GM21515 (cell line): ENCODE data around the gene TANC2.
"Not testable (repeated sequence)": the region's sequence is repeated elsewhere in the genome, so short reads cannot be mapped to it uniquely, and the experiment has no call there.

Source experiments
- ATAC-seq: cut with Tn5 transposase; IDR thresholded peaks from one replicate; pipeline ENCODE4 v1.9.1; 2021; ENCODE audit not compliant: unreplicated experiment

Gene TANC2

GRCh38 chr17:62963296-62963695, 2.7 kb upstream of the TANC2 start:
- ATAC-seq: no peak

- ATAC-seq: no peak
These were observed 1.5 kb upstream of the TANC2 start for GRCh38 chr17:62964506-62964905.

DNA sequence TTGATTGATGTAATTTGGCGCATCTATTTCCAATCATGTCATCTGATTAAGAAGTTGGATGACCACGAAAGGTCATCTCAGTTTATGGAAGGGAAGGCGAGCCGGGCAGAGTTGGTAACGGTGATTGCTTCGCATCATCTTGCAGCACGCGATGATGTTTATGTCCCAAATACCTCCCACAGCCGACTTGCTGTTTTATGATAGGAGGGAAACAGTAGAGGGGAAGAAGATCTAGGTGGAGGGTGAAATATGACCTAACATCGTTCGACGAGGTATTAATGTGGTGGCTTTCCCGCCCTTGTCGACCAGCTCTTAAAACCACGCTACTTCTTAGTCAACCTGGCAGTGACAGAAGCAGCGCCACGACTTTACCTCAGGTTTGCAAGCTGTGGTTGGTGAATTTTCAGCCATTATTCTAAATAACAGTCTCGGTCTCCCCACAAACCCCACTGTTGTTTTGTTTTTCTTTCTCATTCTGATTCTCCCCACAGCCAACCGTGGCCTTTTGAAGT, 805 bp upstream of the TANC2 start:
- ATAC-seq: peak; percentile 12

GRCh38 chr17:62966426-62967204, 580 bp downstream of the TANC2 start:
- peak; percentile 30 for ATAC-seq

DNA sequence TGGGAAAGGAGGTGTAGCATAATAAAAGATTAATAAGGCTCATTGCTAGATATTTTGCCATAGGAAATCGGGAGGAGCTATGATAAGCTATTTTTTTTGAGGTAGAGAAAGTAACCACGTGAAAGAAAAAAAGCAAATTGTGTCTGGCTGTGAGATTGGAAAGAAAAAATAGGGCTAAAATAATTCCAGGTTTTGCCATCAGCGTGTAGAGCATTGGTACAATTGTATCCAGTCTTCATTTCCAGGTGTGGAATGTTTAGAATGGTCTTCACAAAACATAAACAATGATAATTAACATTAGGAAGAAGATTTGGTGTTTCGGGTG, 1.1 kb downstream of the TANC2 start:
- ATAC-seq: no peak

DNA sequence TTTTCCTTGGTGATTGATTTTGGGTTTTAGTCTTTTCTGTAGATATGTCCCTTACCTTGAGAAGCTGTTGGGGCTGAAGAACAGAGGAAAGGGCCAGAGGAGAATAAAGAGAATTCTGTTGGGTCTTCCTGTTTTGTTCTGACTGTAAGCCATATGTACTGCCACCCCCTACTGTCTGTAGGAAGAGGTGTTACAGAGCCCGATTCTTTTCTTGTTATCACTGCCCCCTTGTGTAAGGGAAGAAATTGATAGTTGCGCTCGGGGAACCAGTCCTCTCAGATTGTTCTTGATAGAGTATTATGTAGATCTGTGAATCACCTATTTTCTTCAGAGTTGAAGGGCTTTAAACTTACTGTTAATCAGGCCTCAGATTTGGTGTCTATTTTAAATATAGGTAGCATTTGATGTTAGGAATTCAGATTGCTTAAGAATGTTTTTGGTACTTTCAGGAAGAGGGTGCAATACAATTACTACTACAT, 2.4 kb downstream of the TANC2 start:
- peak; percentile 73 for ATAC-seq

DNA sequence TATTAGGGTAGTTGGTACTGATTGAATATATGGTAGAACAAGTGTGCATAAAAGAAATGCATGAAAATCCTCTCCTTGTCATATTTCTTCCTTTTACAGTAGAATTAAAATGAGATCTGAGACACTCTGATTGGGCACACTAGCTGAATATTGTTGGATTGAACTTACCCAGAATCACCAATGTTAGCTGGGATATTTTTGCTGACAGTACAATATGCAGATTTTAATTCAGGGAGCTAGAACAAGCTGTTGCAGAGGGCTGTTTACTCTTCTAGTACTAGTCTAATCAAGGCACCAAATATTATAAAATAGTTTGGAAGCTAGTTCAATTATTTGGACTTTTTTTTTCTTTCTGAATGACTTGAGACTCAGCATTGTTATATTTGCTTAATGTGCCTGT, 4.6 kb downstream of the TANC2 start:
- ATAC-seq: no peak

- ATAC-seq: no peak
These were observed 5.8 kb downstream of the TANC2 start for GRCh38 chr17:62971853-62972252.

GRCh38 chr17:62974788-62975187, 8.8 kb downstream of the TANC2 start:
- ATAC-seq: no peak

GRCh38 chr17:62975206-62975605, 9.2 kb downstream of the TANC2 start:
- ATAC-seq: no peak

DNA sequence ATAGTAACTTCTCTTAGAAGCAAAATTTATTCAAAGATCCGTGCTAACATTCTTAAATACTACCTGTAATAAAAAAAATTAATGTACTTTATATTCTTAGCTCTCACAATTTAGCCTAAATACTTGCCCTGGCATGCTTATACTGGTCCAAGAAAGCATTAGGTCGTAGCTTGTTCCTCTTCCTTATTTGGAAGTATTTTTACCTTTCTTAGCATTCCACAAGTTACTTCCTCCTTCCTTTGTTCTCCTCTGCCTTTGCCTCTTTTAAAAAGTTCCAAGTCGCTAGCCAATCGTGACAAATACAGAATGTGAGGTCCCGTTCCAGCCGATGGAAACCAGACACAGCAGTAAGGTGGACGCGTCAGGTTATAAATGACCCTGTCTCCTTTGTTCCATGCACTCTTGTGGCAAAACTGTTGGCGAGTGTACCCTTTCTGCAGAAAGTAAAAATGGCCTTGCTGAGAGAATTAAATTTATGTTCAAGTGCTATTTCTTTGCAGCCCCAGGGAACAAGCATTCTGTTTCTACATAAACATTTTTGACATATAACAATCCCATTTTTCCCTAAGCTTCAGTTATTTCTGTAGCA, 10.7 kb downstream of the TANC2 start:
- not testable (repeated sequence) for ATAC-seq

GRCh38 chr17:62980842-62981241, 14.8 kb downstream of the TANC2 start:
- no peak for ATAC-seq

GRCh38 chr17:62981933-62982332, 15.9 kb downstream of the TANC2 start:
- ATAC-seq: no peak

- ATAC-seq: no peak
These were observed 18.8 kb downstream of the TANC2 start for GRCh38 chr17:62984801-62985200.

GRCh38 chr17:62986549-62986948, 20.5 kb downstream of the TANC2 start:
- no peak for ATAC-seq

- no peak for ATAC-seq
These were observed 21.1 kb downstream of the TANC2 start for GRCh38 chr17:62987136-62987535.

DNA sequence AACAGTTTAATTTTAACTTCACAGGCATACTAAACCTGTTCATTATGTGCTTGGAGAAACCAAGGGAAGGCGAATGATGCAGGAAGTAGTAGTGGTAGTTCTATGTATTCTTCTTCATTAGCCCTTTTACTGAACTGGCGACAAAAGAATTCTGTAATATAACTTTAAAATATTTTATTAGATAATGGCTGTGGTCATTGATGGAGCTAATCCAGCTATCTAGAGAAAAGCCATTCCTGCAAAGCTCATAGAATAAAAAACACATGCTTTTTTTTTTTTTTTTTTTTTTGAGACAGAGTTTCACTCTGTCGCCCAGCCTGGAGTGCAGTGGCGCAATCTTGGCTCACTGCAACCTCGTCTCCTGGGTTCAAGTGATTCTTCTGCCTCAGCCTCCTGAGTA, 23.5 kb downstream of the TANC2 start:
- no peak for ATAC-seq

DNA sequence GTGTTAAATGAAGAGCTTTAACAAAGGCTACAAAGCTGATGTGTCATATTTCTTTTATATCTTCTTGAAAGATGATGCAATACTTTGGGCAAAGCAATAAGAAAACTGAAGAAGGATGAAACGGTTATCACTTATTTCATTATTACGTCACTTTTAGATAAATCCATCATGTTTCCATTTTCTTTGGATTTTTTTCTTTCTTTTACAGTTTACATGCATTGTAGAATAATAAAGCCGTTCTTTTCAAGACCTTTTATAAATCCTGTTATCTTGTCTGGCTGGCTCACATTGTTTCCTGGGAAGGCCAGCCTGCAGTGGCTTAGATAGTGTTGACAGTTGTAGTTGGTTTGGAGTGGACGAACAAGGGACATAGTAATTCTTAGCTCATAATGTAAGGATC, 28.9 kb downstream of the TANC2 start:
- no peak for ATAC-seq

GRCh38 chr17:62995377-62995885, 29.4 kb downstream of the TANC2 start:
- no peak for ATAC-seq

- ATAC-seq: no peak
These were observed 30.2 kb downstream of the TANC2 start for GRCh38 chr17:62996221-62996620.

- ATAC-seq: no peak
These were observed 32.1 kb downstream of the TANC2 start for GRCh38 chr17:62998166-62998565.

- no peak for ATAC-seq
These were observed 32.8 kb downstream of the TANC2 start for GRCh38 chr17:62998665-62999393.
